Midbrain (tissue), 1 donor: ENCODE data around the gene CD70.
"Not testable (repeated sequence)": the region's sequence is repeated elsewhere in the genome, so short reads cannot be mapped to it uniquely, and the experiment has no call there.

Experiments
- DNase-seq: peaks from one replicate; lab custom pipeline; 2025; lab: John Stamatoyannopoulos, UW

The CD70 gene

GRCh38 chr19:6570764-6571163 lies 20.2 kb downstream of the CD70 start:
- no peak for DNase-seq

GRCh38 chr19:6568816-6569215 lies 22.1 kb downstream of the CD70 start:
- DNase-seq = no peak

GRCh38 chr19:6568010-6568526 lies 22.9 kb downstream of the CD70 start:
- DNase-seq = no peak

GRCh38 chr19:6566727-6567126 lies 24.2 kb downstream of the CD70 start:
- DNase-seq = not testable (repeated sequence)

- no peak for DNase-seq
These were observed 26.6 kb downstream of the CD70 start for GRCh38 chr19:6564393-6564792.

GRCh38 chr19:6562437-6562836 lies 28.5 kb downstream of the CD70 start:
- DNase-seq = not testable (repeated sequence)

GRCh38 chr19:6556480-6557195 lies 34.3 kb downstream of the CD70 start:
- DNase-seq = no peak

- no peak for DNase-seq
These were observed 34.9 kb downstream of the CD70 start for GRCh38 chr19:6556043-6556449.

GRCh38 chr19:6551607-6552450 lies 39.1 kb downstream of the CD70 start:
- no peak for DNase-seq

GRCh38 chr19:6551091-6551490 lies 39.9 kb downstream of the CD70 start:
- DNase-seq = no peak

- not testable (repeated sequence) for DNase-seq
These were observed 40.3 kb downstream of the CD70 start for GRCh38 chr19:6550679-6551078.

- no peak for DNase-seq
These were observed 47.0 kb downstream of the CD70 start for GRCh38 chr19:6543866-6544347.

GRCh38 chr19:6540918-6541689 lies 49.8 kb downstream of the CD70 start:
- no peak for DNase-seq

- DNase-seq = no peak
These were observed 51.4 kb downstream of the CD70 start for GRCh38 chr19:6539514-6539913.
